HCT116 (cell line): ENCODE measurements around the gene THEMIS. TPM values are rescaled to one million over a fixed set of nuclear protein-coding genes. Genes with fewer than 3 reads are reported as not detected.

Experiments used
- ATAC-seq: fragments of 200-7000 bp; cut with Tn5 transposase; 2 replicates; pipeline ENCODE4 v1.9.1; 2020; ENCODE audit warnings: mild to moderate bottlenecking, moderate library complexity
- BruUV-seq: library from RNA; stranded (reverse); fragments of 400-500 nt; replicated peaks from 2 replicates; lab custom pipeline; 2021; lab: Mats Ljungman, UMichigan
- CTCF ChIA-PET: fragments of 300-600 bp; sonication (Branson Sonifier 250); formaldehyde crosslinking; loops from one replicate; lab custom pipeline; 2021; ENCODE audit warnings: antibody characterized with exemption; lab: Charles Lee
- POLR2A ChIA-PET: fragments of 300-600, 350-600 bp; sonication (Branson Sonifier 250); formaldehyde crosslinking; loops from one replicate; lab custom pipeline; 2021; ENCODE audit warnings: antibody characterized with exemption; lab: Charles Lee
- RAD21 ChIA-PET, 2 experiments: fragments of 300-600 bp; sonication (Branson Sonifier 250); formaldehyde crosslinking; loops; one replicate each; lab custom pipeline; 2023; ENCODE audit warnings: low total read pairs in 2 of 2; ENCODE audit not compliant: uncharacterized antibody in 2 of 2, unreplicated experiment in 2 of 2, low non-redundant PET in 1 of 2; lab: Charles Lee
- DNase-seq: peaks from one replicate; pipeline ENCODE4 v3.0.0-alpha.2; 2010; ENCODE audit warnings: low read depth, low spot score
- H2AFZ ChIP-seq: fragments of 200-600 bp; shearing (Covaris generic), sonication (generic); 2 replicates; pipeline ENCODE4 v1.6.1; 2017; ENCODE audit warnings: low read depth, mixed run types, mixed read lengths, antibody characterized with exemption, low read length; ENCODE audit not compliant: poor library complexity, severe bottlenecking
- H3K27ac ChIP-seq: 2 replicates; pipeline ENCODE4 v1.5.1; 2012; ENCODE audit warnings: low read depth, low read length
- H3K27me3 ChIP-seq: fragments of 200-600 bp; sonication (generic); 2 replicates; pipeline ENCODE4 v1.6.1; 2016; ENCODE audit warnings: mixed run types, low read length, mixed read lengths; ENCODE audit not compliant: insufficient read depth
- H3K36me3 ChIP-seq, 2 experiments: fragments of 200-500 bp in 1 of 2; fragments of 200-600 bp in 1 of 2; sonication (Bioruptor generic) in 1 of 2; sonication (generic) in 1 of 2; 2 replicates each; pipeline versions ENCODE4 v1.5.1 to v1.6.1; 2014 to 2016; ENCODE audit warnings: low read length in 2 of 2, inconsistent platforms in 1 of 2, mixed read lengths in 1 of 2, mixed run types in 1 of 2; ENCODE audit not compliant: insufficient read depth in 2 of 2, control insufficient read depth in 1 of 2
- H3K4me1 ChIP-seq, 2 experiments: fragments of 200-600 bp in 1 of 2; sonication (generic) in 1 of 2; 2 replicates each; pipeline versions ENCODE4 v1.5.1 to v1.6.1; 2012 to 2017; ENCODE audit warnings: low read length in 2 of 2, inconsistent platforms in 1 of 2, mild to moderate bottlenecking in 1 of 2, mixed read lengths in 1 of 2, mixed run types in 1 of 2, moderate library complexity in 1 of 2; ENCODE audit not compliant: insufficient read depth in 2 of 2, control insufficient read depth in 1 of 2
- H3K4me2 ChIP-seq: fragments of 200-600 bp; sonication (generic); 2 replicates; pipeline ENCODE4 v1.6.1; 2017; ENCODE audit warnings: mixed run types, low read length, mixed read lengths
- H3K4me3 ChIP-seq, 2 experiments: fragments of 200-600 bp in 1 of 2; sonication (generic) in 1 of 2; replicated peaks in 1 of 2; 2 replicates each; pipeline ENCODE4 v1.5.1; 2011 to 2016; ENCODE audit warnings: low read length in 2 of 2, control low read depth in 1 of 2, low read depth in 1 of 2, mild to moderate bottlenecking in 1 of 2, mixed read lengths in 1 of 2, mixed run types in 1 of 2
- H3K79me2 ChIP-seq: fragments of 200-600 bp; sonication (generic); 2 replicates; pipeline ENCODE4 v1.6.1; 2017; ENCODE audit warnings: mild to moderate bottlenecking, mixed run types, low read length, moderate library complexity, mixed read lengths; ENCODE audit not compliant: insufficient read depth
- H3K9ac ChIP-seq: fragments of 200-600 bp; sonication (generic); 2 replicates; pipeline ENCODE4 v1.6.1; 2016; ENCODE audit warnings: low read length, mixed read lengths
- H3K9me2 ChIP-seq: fragments of 200-600 bp; sonication (generic), shearing (Covaris generic); 2 replicates; pipeline ENCODE4 v1.6.1; 2017; ENCODE audit warnings: mixed run types, mild to moderate bottlenecking, moderate library complexity; ENCODE audit not compliant: insufficient read depth
- H3K9me3 ChIP-seq, 2 experiments: fragments of 200-500 bp in 1 of 2; fragments of 200-600 bp in 1 of 2; sonication (Bioruptor generic) in 1 of 2; sonication (generic) in 1 of 2; 2 replicates each; pipeline ENCODE4 v1.6.1; 2014 to 2017; ENCODE audit warnings: low read length in 2 of 2, mixed read lengths in 2 of 2, inconsistent platforms in 1 of 2, low read depth in 1 of 2, mild to moderate bottlenecking in 1 of 2, mixed run types in 1 of 2, moderate library complexity in 1 of 2; ENCODE audit not compliant: control insufficient read depth in 1 of 2, insufficient read depth in 1 of 2
- H4K20me1 ChIP-seq: fragments of 200-600 bp; sonication (generic), shearing (Covaris generic); 2 replicates; pipeline ENCODE4 v1.6.1; 2017; ENCODE audit warnings: mixed run types, mild to moderate bottlenecking, moderate library complexity; ENCODE audit not compliant: insufficient read depth
- ATF3 ChIP-seq: IDR thresholded peaks from 2 replicates; pipeline ENCODE4 v1.6.1; 2012
- CBX3 ChIP-seq: IDR thresholded peaks from 2 replicates; pipeline ENCODE4 v1.6.1; 2012; ENCODE audit warnings: low read depth
- CEBPB ChIP-seq: IDR thresholded peaks from 2 replicates; pipeline ENCODE4 v1.6.1; 2012; ENCODE audit warnings: low read depth
- CTCF ChIP-seq, 3 experiments: fragments of 200-600 bp in 1 of 3; sonication (generic) in 1 of 3; IDR thresholded peaks in 2 of 3; conservative IDR thresholded peaks in 1 of 3; 2 replicates each; pipeline ENCODE4 v1.5.1; 2012 to 2017; ENCODE audit warnings: low read depth in 2 of 3, low read length in 2 of 3, antibody characterized with exemption in 1 of 3, borderline replicate concordance in 1 of 3, control low read depth in 1 of 3, mild to moderate bottlenecking in 1 of 3, mixed read lengths in 1 of 3, mixed run types in 1 of 3, moderate library complexity in 1 of 3; ENCODE audit not compliant: insufficient read depth in 1 of 3
- EZH2phosphoT487 ChIP-seq: fragments of 200-600 bp; IDR thresholded peaks from 2 replicates; pipeline ENCODE4 v1.6.1; 2018; ENCODE audit warnings: antibody characterized with exemption, borderline replicate concordance
- FOSL1 ChIP-seq: IDR thresholded peaks from 2 replicates; pipeline ENCODE4 v1.6.1; 2012; ENCODE audit warnings: low read depth
- JUND ChIP-seq: IDR thresholded peaks from 2 replicates; pipeline ENCODE4 v1.6.1; 2012
- POLR2A ChIP-seq: IDR thresholded peaks from 2 replicates; pipeline ENCODE4 v1.7.0; 2011; ENCODE audit warnings: borderline replicate concordance; ENCODE audit not compliant: insufficient read depth, insufficient read length; ENCODE audit errors: extremely low read depth
- POLR2AphosphoS5 ChIP-seq: IDR thresholded peaks from 2 replicates; pipeline ENCODE4 v1.6.1; 2011; ENCODE audit warnings: mild to moderate bottlenecking, low read depth, low read length, moderate library complexity
- RAD21 ChIP-seq: IDR thresholded peaks from 2 replicates; pipeline ENCODE4 v1.6.1; 2012; ENCODE audit warnings: low read depth, mild to moderate bottlenecking
- SIN3A ChIP-seq: IDR thresholded peaks from 2 replicates; pipeline ENCODE4 v1.6.1; 2012; ENCODE audit warnings: low read depth
- SP1 ChIP-seq: IDR thresholded peaks from 2 replicates; pipeline ENCODE4 v1.6.1; 2012; ENCODE audit warnings: low read depth
- SRF ChIP-seq: IDR thresholded peaks from 2 replicates; pipeline ENCODE4 v1.6.1; 2012; ENCODE audit warnings: low read depth
- YY1 ChIP-seq: IDR thresholded peaks from 2 replicates; pipeline ENCODE4 v1.6.1; 2011; ENCODE audit warnings: low read length, low read depth, moderate library complexity, mild to moderate bottlenecking; ENCODE audit not compliant: insufficient replicate concordance; ENCODE audit errors: extremely low read depth
- ZNF274 ChIP-seq: fragments of 200-500 bp; sonication (Bioruptor generic); IDR thresholded peaks from 2 replicates; pipeline ENCODE4 v1.6.1; 2014; ENCODE audit warnings: mild to moderate bottlenecking, low read depth, low read length, inconsistent platforms
- intact Hi-C: fragments of 100-400 bp; cut with micrococcal nuclease; formaldehyde crosslinking; loops from 2 replicates; pipeline ENCODE4 v1.10.0; 2022
- total RNA-seq: library from RNA; stranded (reverse); gene quantifications from one replicate; pipeline ENCODE4 v1.2.1, GENCODE V29; 2021; ENCODE audit not compliant: unreplicated experiment
- TF ChIP-seq, protein P1 (sequence below): IDR thresholded peaks from 2 replicates; pipeline ENCODE4 v1.6.1; 2012
- TF ChIP-seq, protein P2 (sequence below): IDR thresholded peaks from 2 replicates; pipeline ENCODE4 v1.6.1; 2011; ENCODE audit warnings: mild to moderate bottlenecking, low read length, moderate library complexity; ENCODE audit not compliant: insufficient replicate concordance; ENCODE audit errors: extremely low read depth

The THEMIS gene
- total RNA-seq, 1 experiment from 2014 or later = 0.20 TPM

GRCh38 chr6:127907960-127908640 is 7.2 kb upstream of the THEMIS start (continued):
- TF ChIP-seq POLR2AphosphoS5 (no peak), POLR2A (no peak), RAD21 (no peak), CBX3 (no peak), CEBPB (no peak), SRF (no peak), SP1 (no peak), JUND (no peak), SIN3A (no peak), EZH2phosphoT487 (no peak), ATF3 (no peak)
- TF ChIP-seq, protein P1, sequence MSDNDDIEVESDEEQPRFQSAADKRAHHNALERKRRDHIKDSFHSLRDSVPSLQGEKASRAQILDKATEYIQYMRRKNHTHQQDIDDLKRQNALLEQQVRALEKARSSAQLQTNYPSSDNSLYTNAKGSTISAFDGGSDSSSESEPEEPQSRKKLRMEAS = no peak

GRCh38 chr6:127904160-127904559 is 3.3 kb upstream of the THEMIS start:
- H3K27me3 ChIP-seq = no peaks in the 10 kb centered on the region
- peaks cover 0 to 2% of the 10 kb centered on the region in 2 experiments; a peak in 1 of 4 replicates for H3K9me3 ChIP-seq
- no peaks in the 10 kb centered on the region for H3K9me2 ChIP-seq
- no peak for ATAC-seq
- H4K20me1 ChIP-seq = no peaks in the 10 kb centered on the region
- no peak overlapping the region for H3K9ac ChIP-seq
- ChIA-PET CTCF (no interaction called here), POLR2A (no interaction called here), RAD21 (no interaction called here)
- H2AFZ ChIP-seq = no peak overlapping the region
- H3K79me2 ChIP-seq = no peaks in the 10 kb centered on the region
- no peak overlapping the region for H3K27ac ChIP-seq
- H3K36me3 ChIP-seq = no peaks in the 10 kb centered on the region
- no peak overlapping the region for H3K4me2 ChIP-seq
- BruUV-seq = no TSS peak
- DNase-seq = no peak
- intact Hi-C loops = no loop called here
- no peak overlapping the region for H3K4me3 ChIP-seq
- no peaks in the 10 kb centered on the region for H3K4me1 ChIP-seq
- TF ChIP-seq, protein P2, sequence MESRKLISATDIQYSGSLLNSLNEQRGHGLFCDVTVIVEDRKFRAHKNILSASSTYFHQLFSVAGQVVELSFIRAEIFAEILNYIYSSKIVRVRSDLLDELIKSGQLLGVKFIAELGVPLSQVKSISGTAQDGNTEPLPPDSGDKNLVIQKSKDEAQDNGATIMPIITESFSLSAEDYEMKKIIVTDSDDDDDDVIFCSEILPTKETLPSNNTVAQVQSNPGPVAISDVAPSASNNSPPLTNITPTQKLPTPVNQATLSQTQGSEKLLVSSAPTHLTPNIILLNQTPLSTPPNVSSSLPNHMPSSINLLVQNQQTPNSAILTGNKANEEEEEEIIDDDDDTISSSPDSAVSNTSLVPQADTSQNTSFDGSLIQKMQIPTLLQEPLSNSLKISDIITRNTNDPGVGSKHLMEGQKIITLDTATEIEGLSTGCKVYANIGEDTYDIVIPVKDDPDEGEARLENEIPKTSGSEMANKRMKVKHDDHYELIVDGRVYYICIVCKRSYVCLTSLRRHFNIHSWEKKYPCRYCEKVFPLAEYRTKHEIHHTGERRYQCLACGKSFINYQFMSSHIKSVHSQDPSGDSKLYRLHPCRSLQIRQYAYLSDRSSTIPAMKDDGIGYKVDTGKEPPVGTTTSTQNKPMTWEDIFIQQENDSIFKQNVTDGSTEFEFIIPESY = no peak
- TF ChIP-seq EZH2phosphoT487 (no peak), ZNF274 (no peak), FOSL1 (no peak), POLR2A (no peak), YY1 (no peak), SIN3A (no peak), CTCF (IDR thresholded peaks at IDR 0.05 in 2 of 3, conservative IDR thresholded peaks at IDR 0.05 in 1 of 3; ENCODE audit: borderline replicate concordance in 1 of 3, insufficient read depth in 1 of 3, low read depth in 2 of 3, low read length in 2 of 3) (no peak), CEBPB (no peak)
- TF ChIP-seq, protein P1 = no peak
